Adrenal gland (tissue), 5 donors: ENCODE data around the gene ERC1.

Experiments
- CTCF ChIP-seq, 6 experiments: fragments of 450-650 bp in 4 of 6; fragments of 200-600 bp in 2 of 6; sonication (generic) in 1 of 6; IDR thresholded peaks; 1 replicate in 5 of 6; 2 replicates in 1 of 6; pipeline versions ENCODE4 v1.5.1 to v1.8.0; 2016 to 2021; ENCODE audit warnings: antibody characterized with exemption in 6 of 6, mild to moderate bottlenecking in 2 of 6, moderate library complexity in 1 of 6
- POLR2A ChIP-seq, 2 donors: fragments of 450-650 bp; IDR thresholded peaks; one replicate each; pipeline ENCODE4 v1.6.1; 2017; ENCODE audit warnings: antibody characterized with exemption in 2 of 2, mild to moderate bottlenecking in 2 of 2, moderate library complexity in 1 of 2
- donor health status: DM: no; HTN: no; CAD: no.

- TF ChIP-seq CTCF (IDR thresholded peaks at IDR 0.05) (no peak), POLR2A (IDR thresholded peaks at IDR 0.05) (no peak)
Measured at GRCh38 chr12:1071182-1071581, 80.2 kb downstream of the ERC1 start.
